Measurements from ENCODE around the gene FBXL20.
"Not testable (repeated sequence)": the region's sequence is repeated elsewhere in the genome, so short reads cannot be mapped to it uniquely, and the experiment has no call there.

The FBXL20 gene

DNA sequence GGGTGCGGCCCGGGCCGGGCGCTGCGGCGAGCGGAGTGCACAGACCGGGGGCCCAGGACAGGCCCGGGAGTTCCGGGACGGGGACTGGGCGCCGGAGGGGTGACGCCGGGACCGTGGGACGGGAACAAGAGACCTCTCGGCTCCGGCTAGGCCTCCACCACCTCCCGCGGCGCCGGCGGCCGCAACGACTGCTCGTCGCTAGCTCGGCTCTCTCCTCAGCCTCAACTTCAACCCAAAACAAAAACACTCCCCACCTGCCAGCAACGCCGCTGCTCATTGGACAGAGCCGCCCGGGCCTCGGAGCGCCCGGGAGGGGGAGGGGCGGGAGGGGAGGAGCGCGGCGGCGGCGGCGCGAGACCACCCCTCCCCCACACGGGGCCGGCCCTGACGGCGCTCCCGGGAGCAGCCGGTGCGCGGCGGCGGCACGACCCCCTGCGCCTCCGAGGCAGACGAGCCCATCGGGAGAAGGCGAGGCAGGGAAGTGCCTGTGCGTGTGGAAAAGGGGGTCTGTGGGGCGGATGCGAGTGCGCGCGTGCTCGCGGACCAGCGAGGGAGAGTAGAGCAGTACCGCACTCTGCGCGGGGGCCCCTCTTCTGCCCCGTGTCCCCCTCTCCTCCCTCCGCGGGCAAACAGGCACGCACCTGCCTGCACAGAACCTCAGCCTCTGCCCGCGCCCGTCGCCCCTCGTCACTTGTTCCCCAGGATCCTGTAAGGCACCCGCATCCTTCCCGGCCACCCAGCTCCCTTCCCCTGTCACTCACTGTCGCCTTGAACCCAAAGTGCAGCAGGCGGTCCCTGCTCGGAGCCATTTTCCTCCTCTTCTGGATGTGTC, at the start of gene FBXL20:
Gene FBXL20 (minus strand): TSS at position 215 of the 832 bp plus-strand sequence. CDS start 224 bp downstream, outside the sequence.
- DNase-seq (ENCODE audit: low read depth): peak; percentile 91

GRCh38 chr17:39450847-39451581, 49.6 kb upstream of the FBXL20 start, which contains the start of gene MED1:
Gene MED1, minus strand, starts transcription at chr17:39451263. Its CDS starts 201 bp downstream, at chr17:39451062.
- peak; percentile 99 for DNase-seq (ENCODE audit: low read depth)

GRCh38 chr17:39450051-39450450, 48.6 kb upstream of the FBXL20 start:
- no peak for DNase-seq (ENCODE audit: low read depth)

DNA sequence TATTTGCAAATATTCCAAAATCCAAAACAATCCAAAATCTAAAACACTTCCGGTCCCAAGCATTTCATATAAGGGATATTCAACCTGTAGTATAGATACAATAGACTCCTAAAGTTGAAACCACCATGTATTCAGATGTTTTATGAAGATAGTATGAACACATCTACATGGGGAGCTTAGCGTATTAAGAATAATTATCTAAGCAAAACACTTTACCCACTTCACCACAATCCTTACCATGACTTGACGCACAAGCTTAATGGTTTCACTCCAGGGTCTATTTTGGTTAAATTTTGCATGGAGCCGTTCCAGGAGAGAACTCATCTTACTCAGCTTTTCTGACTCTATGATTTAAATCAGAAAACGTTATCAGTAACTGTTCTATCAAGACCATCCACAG, 46.1 kb upstream of the FBXL20 start:
- no peak for DNase-seq (ENCODE audit: low read depth)

DNA sequence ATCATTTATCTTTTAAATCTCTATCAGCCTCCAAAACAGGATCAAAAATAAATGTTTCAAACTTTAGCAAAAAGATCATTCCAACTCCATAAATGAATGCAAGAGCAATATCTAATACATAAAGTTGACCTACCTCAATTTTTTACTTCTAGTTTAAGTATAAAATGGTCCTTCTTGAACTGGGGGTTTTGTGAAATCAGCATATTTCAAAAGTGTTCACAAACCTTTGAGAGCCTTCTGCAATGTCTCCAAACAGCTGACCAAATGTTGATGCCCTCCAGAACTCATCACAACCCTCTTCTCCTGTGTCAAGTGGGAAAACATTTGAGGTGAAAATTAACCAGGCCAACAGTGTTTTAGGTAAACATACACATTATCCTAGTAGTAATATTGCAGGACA, 41.9 kb upstream of the FBXL20 start:
- no peak for DNase-seq (ENCODE audit: low read depth)

GRCh38 chr17:39439868-39440267, 38.4 kb upstream of the FBXL20 start:
- DNase-seq (ENCODE audit: low read depth): not testable (repeated sequence)

DNA sequence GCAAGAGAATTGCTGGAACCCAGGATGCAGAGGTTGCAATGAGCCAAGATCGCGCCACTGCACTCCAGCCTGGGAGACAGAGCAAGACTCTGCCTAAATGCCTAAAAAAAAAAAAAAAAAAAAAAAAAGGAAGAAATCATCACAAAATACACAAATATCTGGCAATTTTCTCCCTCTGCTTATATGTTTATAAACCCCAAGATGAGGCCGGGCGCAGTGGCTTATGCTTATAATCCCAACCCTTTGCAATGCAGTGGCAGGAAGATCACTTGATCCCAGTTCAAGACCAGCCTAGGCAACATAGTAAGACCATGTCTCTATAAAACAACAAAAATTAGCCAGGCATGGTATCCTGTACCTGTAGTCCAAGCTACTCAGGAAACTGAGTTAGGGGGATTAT, 28.2 kb upstream of the FBXL20 start:
- no peak for DNase-seq (ENCODE audit: low read depth)

GRCh38 chr17:39416141-39416540, 14.7 kb upstream of the FBXL20 start:
- DNase-seq (ENCODE audit: low read depth): no peak

DNA sequence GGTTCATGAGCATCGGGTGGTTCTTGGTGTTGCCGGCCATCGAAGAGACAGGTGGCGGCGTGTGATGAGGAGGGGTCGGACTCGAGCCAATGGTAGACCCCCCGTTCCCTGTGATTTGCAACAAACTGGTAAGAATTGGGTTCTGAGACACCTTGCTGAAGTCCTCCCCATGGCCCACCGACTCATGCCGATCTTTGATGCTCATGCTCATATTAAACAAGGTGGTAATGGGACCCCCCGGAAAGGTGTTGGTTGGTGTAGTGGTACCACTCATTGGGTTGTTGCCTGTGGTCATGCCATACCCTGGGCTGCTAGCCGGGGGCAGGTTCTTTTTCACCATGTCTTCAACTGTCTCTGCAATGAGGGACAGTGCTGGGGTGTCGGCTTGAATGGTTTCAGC, 8.9 kb upstream of the FBXL20 start:
- DNase-seq (ENCODE audit: low read depth): no peak

GRCh38 chr17:39408360-39408759, 6.9 kb upstream of the FBXL20 start:
- no peak for DNase-seq (ENCODE audit: low read depth)

DNA sequence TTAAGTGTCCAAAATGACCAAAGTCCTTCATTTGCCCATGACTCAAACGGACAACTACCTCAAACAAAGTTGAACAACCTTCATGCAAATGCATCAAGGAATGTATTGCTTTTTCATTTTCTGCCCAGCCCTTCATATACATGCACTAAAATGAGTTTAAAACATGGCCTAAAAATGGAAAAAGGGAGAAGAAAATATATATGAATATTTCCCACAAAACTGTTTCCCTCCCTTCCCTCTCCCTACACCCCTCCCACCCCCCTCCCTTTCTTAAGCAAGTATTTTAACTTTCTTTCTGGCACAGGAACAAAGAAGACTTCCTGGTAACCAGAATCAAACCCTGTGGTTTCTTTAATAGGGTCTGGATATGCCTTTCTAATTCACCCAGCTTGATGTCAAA, 5.5 kb upstream of the FBXL20 start:
- DNase-seq (ENCODE audit: low read depth): no peak

- DNase-seq (ENCODE audit: low read depth): no peak
Measured at GRCh38 chr17:39405436-39405835, 4.0 kb upstream of the FBXL20 start.

DNA sequence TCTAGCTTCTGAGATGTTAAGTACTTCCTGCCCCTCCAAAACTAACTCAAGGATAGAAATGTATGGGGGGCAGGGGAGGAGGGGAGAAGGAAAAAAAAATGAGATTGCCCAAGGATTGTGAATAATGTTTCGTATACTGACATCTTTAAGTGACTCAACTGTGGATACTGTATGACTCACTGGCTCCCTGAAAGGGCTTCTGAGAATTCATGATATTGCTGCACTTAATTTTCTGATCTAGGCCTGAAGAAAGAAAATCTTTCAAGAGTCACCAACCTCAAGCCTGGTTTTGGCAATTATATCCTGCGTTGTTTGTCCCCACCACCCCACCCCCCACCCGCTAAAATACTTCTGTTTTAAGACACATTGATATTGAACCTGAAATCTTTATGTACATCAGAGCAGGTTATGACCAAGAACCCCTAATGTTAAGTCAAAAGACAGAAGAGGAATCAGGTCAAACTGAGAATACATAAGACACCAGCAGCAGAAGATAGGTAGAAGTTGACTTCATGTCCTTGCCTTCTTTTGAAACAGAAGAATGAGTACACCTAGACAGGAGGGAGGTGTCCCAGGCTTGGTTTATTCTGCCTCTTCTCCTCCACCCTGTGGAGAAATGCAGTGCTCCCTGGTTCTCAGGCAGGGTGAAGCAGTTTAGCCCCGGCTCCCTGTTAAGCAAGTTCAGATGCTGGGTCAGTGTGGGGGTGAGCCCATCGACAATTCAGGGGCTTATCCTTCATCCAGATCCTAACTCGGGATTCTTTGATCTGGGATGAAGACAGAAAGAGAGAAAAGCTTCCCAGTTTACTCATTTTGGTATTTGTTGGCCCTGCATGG, 3.3 kb upstream of the FBXL20 start:
- peak; percentile 88 for DNase-seq (ENCODE audit: low read depth)

- no peak for DNase-seq (ENCODE audit: low read depth)
Measured at GRCh38 chr17:39402890-39403605, 1.6 kb upstream of the FBXL20 start.

DNA sequence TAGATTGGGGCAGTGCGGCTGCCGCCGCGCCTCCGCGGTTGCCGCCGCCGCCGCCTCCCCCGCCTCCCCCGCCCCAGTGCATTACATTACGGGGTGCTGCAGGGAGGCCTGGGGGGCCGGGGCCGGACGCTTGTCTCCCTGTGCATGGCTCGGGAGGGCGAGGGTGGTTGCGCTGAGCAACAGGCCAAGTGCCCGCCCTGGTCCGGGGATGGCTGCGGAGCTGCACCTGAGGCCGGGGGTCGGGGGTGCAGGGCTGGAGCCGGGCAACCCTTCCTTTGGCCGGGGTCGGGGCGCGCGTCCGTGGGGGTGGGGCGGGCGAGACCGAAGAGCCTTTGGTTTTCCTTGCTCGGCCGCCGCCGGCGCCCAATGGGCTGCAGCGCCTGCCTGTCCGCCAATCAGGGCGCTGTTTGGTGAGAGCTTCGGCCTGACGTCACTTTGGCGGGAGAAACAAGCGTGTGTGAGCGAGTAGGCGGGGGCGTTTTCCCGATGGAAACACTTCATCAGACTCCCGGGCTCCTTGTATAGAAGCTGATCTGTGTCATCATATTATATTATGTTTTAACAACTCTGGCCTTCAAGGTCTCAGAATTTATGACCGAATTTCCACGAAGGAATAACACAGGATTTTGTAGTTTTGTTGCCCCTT, 941 bp upstream of the FBXL20 start:
- peak; percentile 94 for DNase-seq (ENCODE audit: low read depth)

GRCh38 chr17:39400547-39401411, 647 bp downstream of the FBXL20 start:
- DNase-seq (ENCODE audit: low read depth): peak; percentile 18

DNA sequence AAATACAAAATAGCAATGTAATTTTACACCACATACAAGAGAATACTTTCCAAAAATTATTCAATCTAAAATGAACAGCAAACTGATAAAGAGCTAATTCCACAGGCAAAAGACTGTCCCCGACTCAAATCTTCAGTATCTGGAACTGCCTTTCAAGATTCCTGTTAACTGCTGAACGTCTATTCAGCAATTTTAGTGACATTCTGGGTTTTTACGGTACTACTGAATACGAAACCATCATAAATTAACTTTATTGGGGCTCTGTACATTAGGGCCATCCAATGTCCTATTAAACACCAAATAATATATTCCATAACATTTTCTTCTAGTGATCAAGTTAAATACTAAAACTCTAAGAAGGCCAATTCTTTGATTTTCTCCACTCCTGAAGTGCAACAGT, 1.6 kb downstream of the FBXL20 start:
- DNase-seq (ENCODE audit: low read depth): no peak

DNA sequence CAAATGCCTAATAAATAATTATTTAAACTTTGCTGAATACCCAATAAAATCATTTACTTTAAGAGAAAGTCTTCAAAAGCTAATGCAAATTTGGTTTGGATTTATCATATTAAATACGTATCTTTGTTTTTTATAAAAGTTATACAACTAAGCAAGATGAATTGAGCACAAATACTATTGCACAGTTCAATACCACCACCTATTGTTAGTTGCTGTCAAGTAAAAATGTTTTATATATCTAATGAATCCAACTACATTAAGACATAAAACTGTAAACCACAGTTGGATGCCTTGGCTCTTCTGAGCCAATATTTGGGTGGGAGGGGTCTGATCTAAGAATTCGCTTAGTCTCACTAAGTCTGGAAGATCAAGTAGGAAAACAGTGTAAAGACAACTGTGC, 7.7 kb downstream of the FBXL20 start:
- no peak for DNase-seq (ENCODE audit: low read depth)

DNA sequence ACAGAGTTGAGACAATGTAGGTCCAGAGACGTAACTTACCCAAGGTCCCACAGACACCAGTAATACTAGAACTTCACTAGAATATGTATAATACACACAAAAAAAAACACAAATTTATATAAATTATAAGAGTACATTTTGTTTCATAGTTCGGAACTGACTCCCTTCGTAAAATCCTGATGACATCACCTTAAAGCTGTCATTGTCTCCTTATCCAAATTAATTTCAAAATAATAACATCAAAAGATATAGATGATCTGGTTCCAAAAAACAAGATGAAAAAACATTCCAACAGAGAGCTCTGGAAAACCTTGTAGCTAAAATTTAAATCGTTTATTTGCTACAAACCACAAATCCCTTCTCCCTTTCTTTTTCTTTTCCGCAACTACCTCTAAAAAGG, 10.0 kb downstream of the FBXL20 start:
- DNase-seq (ENCODE audit: low read depth): no peak

DNA sequence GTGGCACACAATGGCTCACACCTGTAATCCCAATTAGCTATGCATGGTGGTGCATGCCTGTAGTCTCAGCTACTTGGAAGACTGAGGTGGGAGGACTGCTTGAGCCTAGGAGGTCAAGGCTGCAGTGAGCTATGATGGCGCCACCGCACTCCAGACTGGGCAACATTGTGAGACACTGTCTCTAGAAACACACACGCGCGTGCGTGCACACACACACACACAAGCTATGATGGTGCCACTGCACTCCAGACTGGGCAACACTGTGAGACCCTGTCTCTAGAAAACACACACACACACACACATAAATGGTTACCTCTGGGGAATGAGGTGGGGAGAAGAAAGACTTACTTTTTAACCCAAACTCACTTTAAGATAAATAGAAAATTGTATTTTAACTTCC, 16.4 kb downstream of the FBXL20 start:
- DNase-seq (ENCODE audit: low read depth): no peak
